CD14-positive monocyte (primary cell): ENCODE results near the gene BAIAP2L2. TPM values are rescaled to one million over a fixed set of nuclear protein-coding genes. Genes with fewer than 3 reads are reported as not detected.

Source experiments
- DNase-seq, 3 donors: peaks; one replicate each; pipeline ENCODE4 v3.0.0-alpha.2; 2011 to 2022
- H2AFZ ChIP-seq: 2 replicates; pipeline ENCODE4 v1.6.0; 2012; ENCODE audit warnings: mild to moderate bottlenecking, low read depth, low read length, inconsistent platforms; ENCODE audit not compliant: insufficient read depth, poor library complexity, severe bottlenecking
- H3K27ac ChIP-seq, 2 donors: 1 replicate in 1 of 2; 2 replicates in 1 of 2; pipeline ENCODE4 v1.5.1; 2012 to 2013; ENCODE audit warnings: low read length in 2 of 2, control low read depth in 1 of 2, inconsistent platforms in 1 of 2, low read depth in 1 of 2, mild to moderate bottlenecking in 1 of 2
- H3K27me3 ChIP-seq, 2 donors: one replicate each; pipeline versions ENCODE4 v1.6.0 to v1.6.1; 2011 to 2013; ENCODE audit warnings: low read length in 2 of 2; ENCODE audit not compliant: control insufficient read depth in 2 of 2, insufficient read depth in 2 of 2
- H3K36me3 ChIP-seq, 2 donors: replicated peaks in 1 of 2; 1 replicate in 1 of 2; 2 replicates in 1 of 2; pipeline versions ENCODE4 v1.5.1 to v1.6.1; 2012 to 2013; ENCODE audit warnings: low read length in 2 of 2, control low read depth in 1 of 2, inconsistent platforms in 1 of 2, mild to moderate bottlenecking in 1 of 2; ENCODE audit not compliant: insufficient read depth in 2 of 2, control insufficient read depth in 1 of 2
- H3K4me1 ChIP-seq, 2 donors: 1 replicate in 1 of 2; 2 replicates in 1 of 2; pipeline versions ENCODE4 v1.5.1 to v1.6.1; 2012 to 2013; ENCODE audit warnings: low read length in 2 of 2, control low read depth in 1 of 2, inconsistent platforms in 1 of 2, mild to moderate bottlenecking in 1 of 2, moderate library complexity in 1 of 2; ENCODE audit not compliant: insufficient read depth in 2 of 2, control insufficient read depth in 1 of 2
- H3K4me2 ChIP-seq: replicated peaks from 2 replicates; pipeline ENCODE3; 2012; ENCODE audit warnings: low read length, moderate library complexity, mild to moderate bottlenecking; ENCODE audit not compliant: poor library complexity, severe bottlenecking; ENCODE audit errors: extremely low read depth
- H3K4me3 ChIP-seq, 3 experiments: fragments of 200-600 bp in 1 of 3; sonication (generic) in 1 of 3; replicated peaks in 1 of 3; 1 replicate in 2 of 3; 2 replicates in 1 of 3; pipeline ENCODE4 v1.5.1; 2011 to 2013; ENCODE audit warnings: low read length in 3 of 3, mild to moderate bottlenecking in 3 of 3, control low read depth in 2 of 3, low read depth in 2 of 3, inconsistent platforms in 1 of 3, moderate library complexity in 1 of 3
- H3K79me2 ChIP-seq: 2 replicates; pipeline ENCODE4 v1.6.0; 2012; ENCODE audit warnings: mild to moderate bottlenecking, control low read depth, inconsistent platforms, low read length, moderate library complexity; ENCODE audit not compliant: insufficient read depth
- H3K9ac ChIP-seq: 2 replicates; pipeline ENCODE4 v1.6.0; 2017; ENCODE audit warnings: low read length, mild to moderate bottlenecking; ENCODE audit not compliant: insufficient read depth, poor library complexity, severe bottlenecking
- H3K9me3 ChIP-seq, 2 donors: replicated peaks in 1 of 2; 1 replicate in 1 of 2; 2 replicates in 1 of 2; pipeline versions ENCODE4 v1.5.1 to v1.6.1; 2012 to 2013; ENCODE audit warnings: low read length in 2 of 2, control low read depth in 1 of 2; ENCODE audit not compliant: control insufficient read depth in 1 of 2, insufficient read depth in 1 of 2
- H4K20me1 ChIP-seq: 2 replicates; pipeline ENCODE4 v1.6.0; 2012; ENCODE audit warnings: mild to moderate bottlenecking, low read length, control low read depth, moderate library complexity; ENCODE audit not compliant: insufficient read depth
- H3K27ac Mint-ChIP-seq, 7 donors: one replicate each; pipeline ENCODE4 v1.8.0; 2020; ENCODE audit warnings: mild to moderate bottlenecking in 7 of 7, mixed read lengths in 7 of 7, moderate library complexity in 6 of 7, inconsistent platforms in 2 of 7
- H3K27me3 Mint-ChIP-seq, 3 donors: one replicate each; pipeline ENCODE4 v1.8.0; 2021 to 2022; ENCODE audit warnings: low read depth in 3 of 3, mild to moderate bottlenecking in 3 of 3, mixed read lengths in 3 of 3, moderate library complexity in 3 of 3, inconsistent platforms in 1 of 3
- H3K36me3 Mint-ChIP-seq, 2 donors: one replicate each; pipeline ENCODE4 v1.8.0; 2020; ENCODE audit warnings: mixed read lengths in 2 of 2, inconsistent platforms in 1 of 2, mild to moderate bottlenecking in 1 of 2
- H3K4me1 Mint-ChIP-seq: one replicate; pipeline ENCODE4 v1.8.0; 2020; ENCODE audit warnings: mild to moderate bottlenecking, mixed read lengths
- H3K4me3 Mint-ChIP-seq, 2 donors: one replicate each; pipeline ENCODE4 v1.8.0; 2020; ENCODE audit warnings: mild to moderate bottlenecking in 2 of 2, mixed read lengths in 2 of 2, moderate library complexity in 1 of 2
- H3K9me3 Mint-ChIP-seq, 7 donors: one replicate each; pipeline ENCODE4 v1.8.0; 2020 to 2022; ENCODE audit warnings: mixed read lengths in 7 of 7, mild to moderate bottlenecking in 6 of 7, moderate library complexity in 6 of 7, inconsistent platforms in 2 of 7
- CTCF ChIP-seq: fragments of 200-600 bp; IDR thresholded peaks from one replicate; pipeline ENCODE4 v1.8.0; 2022; ENCODE audit warnings: antibody characterized with exemption, mild to moderate bottlenecking
- WGBS: methylation state at CpG from one replicate; pipeline ENCODE4 v1.1.5; 2013; ENCODE audit warnings: missing lambda C conversion rate; ENCODE audit not compliant: insufficient coverage; 5-methylcytosine and 5-hydroxymethylcytosine counted together
- intact Hi-C, 2 donors: fragments of 100-400 bp; cut with micrococcal nuclease; formaldehyde crosslinking; loops; one replicate each; pipeline versions ENCODE4 v1.15.0 to v1.15.1; 2023
- polyA plus RNA-seq, 3 donors: library from polyadenylated mRNA; depleted of rRNA in 1 of 3; unstranded in 2 of 3; stranded (reverse) in 1 of 3; fragments of 300-500 nt in 2 of 3; fragments of >200 nt in 1 of 3; fragmentation: Illumina TruSeq in 2 of 3; gene quantifications; 1 replicate in 2 of 3; 2 replicates in 1 of 3; pipeline ENCODE4 v1.2.3, GENCODE V29; 2012 to 2021

Gene BAIAP2L2
- polyA plus RNA-seq, 3 donors = 0.11 TPM; not detected in 2

- no peak overlapping the region for H2AFZ ChIP-seq
- 90% methylated on average over 8 of the region's 14 CpGs for WGBS
- TF ChIP-seq CTCF = no peak
- no peaks in the 10 kb centered on the region for H3K79me2 ChIP-seq
- no peak overlapping the region for H3K27ac ChIP-seq
- no peaks in the 10 kb centered on the region for H3K27me3 ChIP-seq
- Mint-ChIP-seq H3K4me1 (peaks cover 23% of the 10 kb centered on the region), H3K36me3 (no peaks in the 10 kb centered on the region), H3K4me3 (no peak overlapping the region), H3K27ac (peak overlapping the region in 2 of 7 donors; percentile 12 to 48), H3K27me3 (peaks cover 5 to 7% (median 6%) of the 10 kb centered on the region in 3 donors), H3K9me3 (peaks cover 0 to 2% (median 0%) of the 10 kb centered on the region in 7 donors)
- no peak for DNase-seq
- peaks cover 22 to 23% of the 10 kb centered on the region in 2 donors for H3K4me1 ChIP-seq
- no peaks in the 10 kb centered on the region for H4K20me1 ChIP-seq
- no peak overlapping the region for H3K9ac ChIP-seq
- H3K9me3 ChIP-seq = no peaks in the 10 kb centered on the region
- H3K36me3 ChIP-seq = no peaks in the 10 kb centered on the region
- H3K4me3 ChIP-seq = no peak overlapping the region
- no peak overlapping the region for H3K4me2 ChIP-seq
- intact Hi-C loops = loop anchor here in 1 of 2 donors (5.0 kb wide), 1 partner anchor 61 kb away; no protein-coding TSS in a partner anchor
Measured at GRCh38 chr22:38046070-38046748, 64.3 kb downstream of the BAIAP2L2 start.

GRCh38 chr22:38043151-38044039 is 67.1 kb downstream of the BAIAP2L2 start:
- Mint-ChIP-seq H3K36me3 (no peaks in the 10 kb centered on the region), H3K4me1 (peaks cover 26% of the 10 kb centered on the region), H3K27ac (peak overlapping the region in 1 of 7 donors; percentile 42), H3K4me3 (no peak overlapping the region), H3K27me3 (peaks cover 2 to 3% (median 3%) of the 10 kb centered on the region in 3 donors), H3K9me3 (peaks cover 0 to 4% (median 0%) of the 10 kb centered on the region in 7 donors)
- Histone ChIP-seq H3K27ac (no peak overlapping the region), H3K36me3 (no peaks in the 10 kb centered on the region), H3K27me3 (no peaks in the 10 kb centered on the region), H2AFZ (no peak overlapping the region), H3K4me2 (peak overlapping the region; percentile 66), H3K4me3 (peak overlapping the region in 1 of 3 experiments; percentile 45), H4K20me1 (no peaks in the 10 kb centered on the region), H3K79me2 (no peaks in the 10 kb centered on the region), H3K4me1 (peaks cover 24% of the 10 kb centered on the region in 2 donors), H3K9me3 (no peaks in the 10 kb centered on the region), H3K9ac (no peak overlapping the region)
- no peak for DNase-seq
- no peak for TF ChIP-seq CTCF
- intact Hi-C loops = no loop called here
- 99% methylated on average over 7 of the region's 16 CpGs for WGBS
